Measurements from ENCODE around the gene FAM187B. TPM values are rescaled to one million over a fixed set of nuclear protein-coding genes. Genes with fewer than 3 reads are reported as not detected.

The FAM187B gene
- total and polyA plus RNA-seq, 2 of the 8 experiments (the other 6 are each of a cell fraction or from before 2014, with no cell fraction given): not detected

GRCh38 chr19:35269438-35270117 is 41.0 kb upstream of the FAM187B start (continued):
- TF ChIP-seq, protein P1, sequence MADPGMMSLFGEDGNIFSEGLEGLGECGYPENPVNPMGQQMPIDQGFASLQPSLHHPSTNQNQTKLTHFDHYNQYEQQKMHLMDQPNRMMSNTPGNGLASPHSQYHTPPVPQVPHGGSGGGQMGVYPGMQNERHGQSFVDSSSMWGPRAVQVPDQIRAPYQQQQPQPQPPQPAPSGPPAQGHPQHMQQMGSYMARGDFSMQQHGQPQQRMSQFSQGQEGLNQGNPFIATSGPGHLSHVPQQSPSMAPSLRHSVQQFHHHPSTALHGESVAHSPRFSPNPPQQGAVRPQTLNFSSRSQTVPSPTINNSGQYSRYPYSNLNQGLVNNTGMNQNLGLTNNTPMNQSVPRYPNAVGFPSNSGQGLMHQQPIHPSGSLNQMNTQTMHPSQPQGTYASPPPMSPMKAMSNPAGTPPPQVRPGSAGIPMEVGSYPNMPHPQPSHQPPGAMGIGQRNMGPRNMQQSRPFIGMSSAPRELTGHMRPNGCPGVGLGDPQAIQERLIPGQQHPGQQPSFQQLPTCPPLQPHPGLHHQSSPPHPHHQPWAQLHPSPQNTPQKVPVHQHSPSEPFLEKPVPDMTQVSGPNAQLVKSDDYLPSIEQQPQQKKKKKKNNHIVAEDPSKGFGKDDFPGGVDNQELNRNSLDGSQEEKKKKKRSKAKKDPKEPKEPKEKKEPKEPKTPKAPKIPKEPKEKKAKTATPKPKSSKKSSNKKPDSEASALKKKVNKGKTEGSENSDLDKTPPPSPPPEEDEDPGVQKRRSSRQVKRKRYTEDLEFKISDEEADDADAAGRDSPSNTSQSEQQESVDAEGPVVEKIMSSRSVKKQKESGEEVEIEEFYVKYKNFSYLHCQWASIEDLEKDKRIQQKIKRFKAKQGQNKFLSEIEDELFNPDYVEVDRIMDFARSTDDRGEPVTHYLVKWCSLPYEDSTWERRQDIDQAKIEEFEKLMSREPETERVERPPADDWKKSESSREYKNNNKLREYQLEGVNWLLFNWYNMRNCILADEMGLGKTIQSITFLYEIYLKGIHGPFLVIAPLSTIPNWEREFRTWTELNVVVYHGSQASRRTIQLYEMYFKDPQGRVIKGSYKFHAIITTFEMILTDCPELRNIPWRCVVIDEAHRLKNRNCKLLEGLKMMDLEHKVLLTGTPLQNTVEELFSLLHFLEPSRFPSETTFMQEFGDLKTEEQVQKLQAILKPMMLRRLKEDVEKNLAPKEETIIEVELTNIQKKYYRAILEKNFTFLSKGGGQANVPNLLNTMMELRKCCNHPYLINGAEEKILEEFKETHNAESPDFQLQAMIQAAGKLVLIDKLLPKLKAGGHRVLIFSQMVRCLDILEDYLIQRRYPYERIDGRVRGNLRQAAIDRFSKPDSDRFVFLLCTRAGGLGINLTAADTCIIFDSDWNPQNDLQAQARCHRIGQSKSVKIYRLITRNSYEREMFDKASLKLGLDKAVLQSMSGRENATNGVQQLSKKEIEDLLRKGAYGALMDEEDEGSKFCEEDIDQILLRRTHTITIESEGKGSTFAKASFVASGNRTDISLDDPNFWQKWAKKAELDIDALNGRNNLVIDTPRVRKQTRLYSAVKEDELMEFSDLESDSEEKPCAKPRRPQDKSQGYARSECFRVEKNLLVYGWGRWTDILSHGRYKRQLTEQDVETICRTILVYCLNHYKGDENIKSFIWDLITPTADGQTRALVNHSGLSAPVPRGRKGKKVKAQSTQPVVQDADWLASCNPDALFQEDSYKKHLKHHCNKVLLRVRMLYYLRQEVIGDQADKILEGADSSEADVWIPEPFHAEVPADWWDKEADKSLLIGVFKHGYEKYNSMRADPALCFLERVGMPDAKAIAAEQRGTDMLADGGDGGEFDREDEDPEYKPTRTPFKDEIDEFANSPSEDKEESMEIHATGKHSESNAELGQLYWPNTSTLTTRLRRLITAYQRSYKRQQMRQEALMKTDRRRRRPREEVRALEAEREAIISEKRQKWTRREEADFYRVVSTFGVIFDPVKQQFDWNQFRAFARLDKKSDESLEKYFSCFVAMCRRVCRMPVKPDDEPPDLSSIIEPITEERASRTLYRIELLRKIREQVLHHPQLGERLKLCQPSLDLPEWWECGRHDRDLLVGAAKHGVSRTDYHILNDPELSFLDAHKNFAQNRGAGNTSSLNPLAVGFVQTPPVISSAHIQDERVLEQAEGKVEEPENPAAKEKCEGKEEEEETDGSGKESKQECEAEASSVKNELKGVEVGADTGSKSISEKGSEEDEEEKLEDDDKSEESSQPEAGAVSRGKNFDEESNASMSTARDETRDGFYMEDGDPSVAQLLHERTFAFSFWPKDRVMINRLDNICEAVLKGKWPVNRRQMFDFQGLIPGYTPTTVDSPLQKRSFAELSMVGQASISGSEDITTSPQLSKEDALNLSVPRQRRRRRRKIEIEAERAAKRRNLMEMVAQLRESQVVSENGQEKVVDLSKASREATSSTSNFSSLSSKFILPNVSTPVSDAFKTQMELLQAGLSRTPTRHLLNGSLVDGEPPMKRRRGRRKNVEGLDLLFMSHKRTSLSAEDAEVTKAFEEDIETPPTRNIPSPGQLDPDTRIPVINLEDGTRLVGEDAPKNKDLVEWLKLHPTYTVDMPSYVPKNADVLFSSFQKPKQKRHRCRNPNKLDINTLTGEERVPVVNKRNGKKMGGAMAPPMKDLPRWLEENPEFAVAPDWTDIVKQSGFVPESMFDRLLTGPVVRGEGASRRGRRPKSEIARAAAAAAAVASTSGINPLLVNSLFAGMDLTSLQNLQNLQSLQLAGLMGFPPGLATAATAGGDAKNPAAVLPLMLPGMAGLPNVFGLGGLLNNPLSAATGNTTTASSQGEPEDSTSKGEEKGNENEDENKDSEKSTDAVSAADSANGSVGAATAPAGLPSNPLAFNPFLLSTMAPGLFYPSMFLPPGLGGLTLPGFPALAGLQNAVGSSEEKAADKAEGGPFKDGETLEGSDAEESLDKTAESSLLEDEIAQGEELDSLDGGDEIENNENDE (IDR thresholded peaks at IDR 0.05; ENCODE audit: insufficient replicate concordance, low read length): no peak
- TF ChIP-seq NANOG (IDR thresholded peaks at IDR 0.05; ENCODE audit: insufficient read depth, low read depth, low read length, poor library complexity, severe bottlenecking) (no peak), SP2 (IDR thresholded peaks at IDR 0.05; ENCODE audit: low read length) (no peak), SIN3A (conservative IDR thresholded peaks at IDR 0.05 in 1 of 2, IDR thresholded peaks at IDR 0.05 in 1 of 2; ENCODE audit: low read depth in 1 of 2, low read length in 2 of 2) (peak; percentile 95 to 98), POLR2AphosphoS5 (IDR thresholded peaks at IDR 0.05; ENCODE audit: low read depth, low read length) (peak; percentile 72), JUND (IDR thresholded peaks at IDR 0.05; ENCODE audit: low read length) (0 out of 2 replicates have a peak, but pooled peaks have one; percentile 16), TAF7 (optimal IDR thresholded peaks at IDR 0.05; ENCODE audit: borderline replicate concordance, low read depth, low read length) (peak; percentile 39), HDAC2 (IDR thresholded peaks at IDR 0.05; ENCODE audit: borderline replicate concordance in 1 of 2, low read depth in 2 of 2, low read length in 2 of 2) (peak; percentile 66 to 79; a peak in 1 of 4 replicates), SP4 (IDR thresholded peaks at IDR 0.05; ENCODE audit: low read length) (no peak), RFX5 (IDR thresholded peaks at IDR 0.05; ENCODE audit: borderline replicate concordance, low read depth, low read length) (no peak)
